GM10248 (cell line): ENCODE measurements around the gene ITGA2B.

Source experiments
- CTCF ChIA-PET: fragments of 300-600 bp; sonication (Branson Sonifier 250); formaldehyde crosslinking; extraction: SDS; loops from one replicate; lab custom pipeline; 2021; ENCODE audit warnings: antibody characterized with exemption; lab: Yijun Ruan, JAX
- POLR2A ChIA-PET: fragments of 350-650 bp; sonication (Branson Sonifier 250); formaldehyde crosslinking; extraction: SDS; loops from one replicate; lab custom pipeline; 2020; ENCODE audit warnings: antibody characterized with exemption; lab: Yijun Ruan, JAX
- DNase-seq: peaks from one replicate; pipeline ENCODE4 v3.0.0; 2012; ENCODE audit errors: extremely low spot score
- TF ChIP-seq, protein P1 (sequence below): IDR thresholded peaks from 2 replicates; pipeline ENCODE4 v1.5.1; 2012; ENCODE audit warnings: mild to moderate bottlenecking, low read depth; ENCODE audit errors: extremely low read depth, missing control alignments, control extremely low read depth

The ITGA2B gene

DNA sequence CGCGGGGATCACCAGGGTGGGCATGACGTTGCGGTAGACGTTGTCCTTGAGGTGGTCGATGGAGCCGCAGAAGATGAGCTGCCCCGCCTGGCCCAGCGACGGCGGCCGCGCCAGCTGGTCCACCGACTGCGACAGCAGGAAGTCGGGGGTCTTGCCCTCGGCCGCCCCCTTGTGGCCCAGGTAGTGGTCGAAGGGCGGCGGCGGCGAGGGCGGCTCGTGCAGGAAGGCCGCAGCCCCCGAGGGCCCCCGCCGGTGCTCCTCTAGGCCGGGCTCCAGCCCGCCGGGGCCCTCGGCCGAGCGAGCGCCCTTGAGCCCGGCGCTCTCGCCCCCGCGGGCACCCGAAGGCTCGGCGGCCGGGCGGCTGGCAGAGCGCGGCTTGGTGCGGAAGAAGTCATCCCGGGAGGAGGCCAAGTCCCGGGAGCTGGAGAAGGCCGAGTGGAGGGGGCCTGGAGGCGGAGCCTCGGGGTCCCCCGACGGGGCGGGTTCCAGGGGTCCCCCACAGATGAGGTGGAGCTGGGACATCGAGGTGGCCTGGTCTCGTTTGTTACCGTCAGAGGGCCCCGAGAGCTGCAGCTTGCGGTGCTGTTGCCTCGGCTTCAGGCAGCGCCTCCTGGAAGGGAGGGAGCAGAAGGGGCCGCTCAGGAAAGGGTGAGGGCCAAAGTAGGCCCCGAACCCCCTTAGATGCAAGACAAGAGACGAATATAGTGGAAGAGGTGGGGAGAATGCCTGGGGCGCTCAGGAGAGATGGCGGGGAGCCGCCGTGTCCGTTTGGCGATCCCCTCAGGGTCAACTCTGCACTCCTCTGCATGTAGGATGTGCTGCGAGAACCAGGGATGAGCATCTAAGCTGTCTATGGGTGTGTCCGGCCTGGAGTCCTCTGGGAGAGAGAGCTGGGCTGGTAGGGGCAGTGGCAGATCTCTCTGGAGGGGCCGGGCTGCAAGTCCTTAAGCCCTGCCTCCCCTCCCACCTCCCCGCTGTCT, 34.6 kb downstream of the ITGA2B start:
- POLR2A ChIA-PET: interaction anchor here (0.8 kb wide), 1 partner anchor 133 kb away, joined by 3 read pairs; no protein-coding TSS in a partner anchor
- CTCF ChIA-PET: interaction anchor here (1.4 to 18.4 kb wide), 7 partner anchors 7 to 153 kb away, joined by 5 to 250 read pairs (median 17); partner anchors contain the start of genes FAM171A2 and GRN
- DNase-seq: peak; percentile 82
- TF ChIP-seq, protein P1, sequence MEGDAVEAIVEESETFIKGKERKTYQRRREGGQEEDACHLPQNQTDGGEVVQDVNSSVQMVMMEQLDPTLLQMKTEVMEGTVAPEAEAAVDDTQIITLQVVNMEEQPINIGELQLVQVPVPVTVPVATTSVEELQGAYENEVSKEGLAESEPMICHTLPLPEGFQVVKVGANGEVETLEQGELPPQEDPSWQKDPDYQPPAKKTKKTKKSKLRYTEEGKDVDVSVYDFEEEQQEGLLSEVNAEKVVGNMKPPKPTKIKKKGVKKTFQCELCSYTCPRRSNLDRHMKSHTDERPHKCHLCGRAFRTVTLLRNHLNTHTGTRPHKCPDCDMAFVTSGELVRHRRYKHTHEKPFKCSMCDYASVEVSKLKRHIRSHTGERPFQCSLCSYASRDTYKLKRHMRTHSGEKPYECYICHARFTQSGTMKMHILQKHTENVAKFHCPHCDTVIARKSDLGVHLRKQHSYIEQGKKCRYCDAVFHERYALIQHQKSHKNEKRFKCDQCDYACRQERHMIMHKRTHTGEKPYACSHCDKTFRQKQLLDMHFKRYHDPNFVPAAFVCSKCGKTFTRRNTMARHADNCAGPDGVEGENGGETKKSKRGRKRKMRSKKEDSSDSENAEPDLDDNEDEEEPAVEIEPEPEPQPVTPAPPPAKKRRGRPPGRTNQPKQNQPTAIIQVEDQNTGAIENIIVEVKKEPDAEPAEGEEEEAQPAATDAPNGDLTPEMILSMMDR: peak; percentile 73

DNA sequence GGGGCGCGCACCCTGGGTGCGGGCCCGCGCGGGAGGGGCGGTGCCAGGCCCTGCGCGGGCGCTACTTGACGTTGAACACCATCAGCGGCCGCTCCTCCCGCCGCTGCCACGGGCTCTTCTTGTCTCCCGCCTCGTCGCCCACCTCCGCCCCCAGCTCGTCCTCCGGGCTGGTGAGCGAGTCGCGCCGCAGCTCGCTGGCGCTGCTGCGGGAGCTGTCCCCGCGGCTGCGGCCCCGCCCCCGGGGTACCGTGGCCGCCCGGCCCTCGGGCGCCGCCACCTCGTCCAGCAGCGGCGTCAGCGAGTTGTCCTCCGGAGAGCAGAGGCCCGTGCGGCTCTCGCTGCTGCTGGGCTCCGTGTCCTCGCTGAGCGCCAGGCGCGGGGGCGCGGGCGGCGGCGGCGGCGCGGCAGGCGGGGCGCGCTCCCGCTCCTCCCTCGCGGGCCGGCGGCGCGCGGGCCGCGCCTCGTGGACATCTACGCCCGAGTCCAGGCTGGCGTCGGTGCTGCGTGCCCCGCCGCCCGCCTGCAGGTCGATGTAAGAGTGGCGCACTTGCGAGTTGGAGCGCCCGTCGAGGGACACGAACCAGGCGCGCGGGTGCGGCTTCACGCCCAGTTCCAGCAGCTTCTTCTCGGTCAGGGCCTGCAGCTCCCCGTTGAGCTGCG, 35.6 kb downstream of the ITGA2B start:
- peak; percentile 49 for DNase-seq
- POLR2A ChIA-PET: interaction anchor here (0.6 kb wide), 1 partner anchor 1521 kb away, joined by 4 read pairs; no protein-coding TSS in a partner anchor
- TF ChIP-seq, protein P1: no peak
- CTCF ChIA-PET: interaction anchor here (0.8 to 18.4 kb wide), 12 partner anchors 9 to 170 kb away, joined by 3 to 250 read pairs (median 14); partner anchors contain the start of genes FAM171A2 and GRN

DNA sequence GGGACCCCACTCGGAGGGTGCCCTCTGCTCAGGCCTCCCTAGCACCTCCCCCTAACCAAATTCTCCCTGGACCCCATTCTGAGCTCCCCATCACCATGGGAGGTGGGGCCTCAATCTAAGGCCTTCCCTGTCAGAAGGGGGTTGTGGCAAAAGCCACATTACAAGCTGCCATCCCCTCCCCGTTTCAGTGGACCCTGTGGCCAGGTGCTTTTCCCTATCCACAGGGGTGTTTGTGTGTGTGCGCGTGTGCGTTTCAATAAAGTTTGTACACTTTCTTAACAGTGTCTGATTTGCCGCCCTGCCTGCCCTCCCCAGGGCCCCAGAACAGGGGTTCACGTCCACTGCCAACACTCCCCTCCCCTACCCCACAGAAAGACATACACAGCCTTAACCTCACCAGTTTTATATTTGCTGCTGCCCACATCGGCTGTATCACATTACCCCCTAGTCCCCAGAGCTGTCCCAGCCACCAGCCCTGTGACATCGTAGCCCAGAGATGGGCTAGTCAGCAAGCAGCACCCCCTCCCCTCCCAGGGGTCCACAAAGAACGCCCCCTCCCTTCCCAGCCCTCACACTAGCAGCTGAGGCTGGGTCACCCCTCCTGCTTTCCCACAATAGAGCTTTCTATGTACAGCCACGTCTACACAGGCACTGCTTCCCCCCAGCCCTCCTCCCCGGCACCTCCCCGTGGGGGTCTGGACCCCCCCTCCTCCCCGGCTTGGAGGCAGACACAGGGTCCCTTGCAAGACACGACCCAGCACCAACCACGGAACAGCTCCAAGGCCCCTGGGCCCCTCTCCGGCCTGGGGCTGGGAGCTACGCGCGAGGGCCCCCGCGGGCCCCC, 36.4 kb downstream of the ITGA2B start:
- ChIA-PET POLR2A (interaction anchor here (0.5 to 0.6 kb wide), 2 partner anchors 1037 to 1521 kb away, joined by 3 to 4 read pairs; no protein-coding TSS in a partner anchor), CTCF (interaction anchor here (0.8 to 18.4 kb wide), 10 partner anchors 10 to 409 kb away, joined by 3 to 250 read pairs (median 10); partner anchors contain the start of gene FAM171A2)

DNA sequence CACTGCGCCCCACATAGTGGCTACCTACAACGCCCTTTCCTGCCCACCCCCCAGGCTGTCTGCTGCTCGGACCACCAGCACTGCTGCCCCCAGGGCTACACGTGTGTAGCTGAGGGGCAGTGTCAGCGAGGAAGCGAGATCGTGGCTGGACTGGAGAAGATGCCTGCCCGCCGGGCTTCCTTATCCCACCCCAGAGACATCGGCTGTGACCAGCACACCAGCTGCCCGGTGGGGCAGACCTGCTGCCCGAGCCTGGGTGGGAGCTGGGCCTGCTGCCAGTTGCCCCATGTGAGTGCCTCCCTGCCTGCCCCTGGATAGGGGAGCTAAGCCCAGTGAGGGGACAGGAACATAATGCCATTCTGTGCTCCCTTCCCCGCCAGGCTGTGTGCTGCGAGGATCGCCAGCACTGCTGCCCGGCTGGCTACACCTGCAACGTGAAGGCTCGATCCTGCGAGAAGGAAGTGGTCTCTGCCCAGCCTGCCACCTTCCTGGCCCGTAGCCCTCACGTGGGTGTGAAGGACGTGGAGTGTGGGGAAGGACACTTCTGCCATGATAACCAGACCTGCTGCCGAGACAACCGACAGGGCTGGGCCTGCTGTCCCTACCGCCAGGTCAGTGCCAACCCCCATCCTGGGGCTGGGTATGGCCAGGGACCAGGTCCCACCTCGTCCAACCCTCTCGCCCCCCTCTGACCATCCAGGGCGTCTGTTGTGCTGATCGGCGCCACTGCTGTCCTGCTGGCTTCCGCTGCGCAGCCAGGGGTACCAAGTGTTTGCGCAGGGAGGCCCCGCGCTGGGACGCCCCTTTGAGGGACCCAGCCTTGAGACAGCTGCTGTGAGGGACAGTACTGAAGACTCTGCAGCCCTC, 37.3 kb downstream of the ITGA2B start:
- no peak for DNase-seq
- ChIA-PET CTCF (interaction anchor here (0.6 to 18.4 kb wide), 16 partner anchors 11 to 408 kb away, joined by 3 to 250 read pairs (median 5); partner anchors contain the start of gene FAM171A2), POLR2A (interaction anchor here (0.6 kb wide), 1 partner anchor 22 kb away, joined by 4 read pairs; no protein-coding TSS in a partner anchor)
- TF ChIP-seq, protein P1: no peak

More for the DNA sequence above, 36.4 kb downstream of the ITGA2B start:
- no peak for DNase-seq
- TF ChIP-seq, protein P1: no peak

DNA sequence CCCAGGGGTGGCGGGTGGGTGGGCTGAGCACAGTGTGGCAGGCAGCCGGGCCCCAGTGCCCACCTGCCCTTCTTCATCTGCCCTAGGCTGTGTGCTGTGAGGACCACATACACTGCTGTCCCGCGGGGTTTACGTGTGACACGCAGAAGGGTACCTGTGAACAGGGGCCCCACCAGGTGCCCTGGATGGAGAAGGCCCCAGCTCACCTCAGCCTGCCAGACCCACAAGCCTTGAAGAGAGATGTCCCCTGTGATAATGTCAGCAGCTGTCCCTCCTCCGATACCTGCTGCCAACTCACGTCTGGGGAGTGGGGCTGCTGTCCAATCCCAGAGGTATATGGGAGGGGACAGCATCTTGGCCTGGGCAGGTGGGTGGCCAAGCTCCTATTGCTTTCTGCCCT, 38.0 kb downstream of the ITGA2B start:
- ChIA-PET CTCF (interaction anchor here (0.6 to 18.4 kb wide), 19 partner anchors 10 to 407 kb away, joined by 3 to 250 read pairs (median 5); partner anchors contain the start of genes FAM171A2, ITGA2B, TMUB2 and UBTF), POLR2A (interaction anchor here (0.6 kb wide), 1 partner anchor 21 kb away, joined by 4 read pairs; no protein-coding TSS in a partner anchor)
- no peak for DNase-seq
- TF ChIP-seq, protein P1: no peak
